HCT116 (cell line): ENCODE results near the gene TBC1D1. TPM values are rescaled to one million over a fixed set of nuclear protein-coding genes. Genes with fewer than 3 reads are reported as not detected.

Experiments used
- ATAC-seq: fragments of 200-7000 bp; cut with Tn5 transposase; 2 replicates; pipeline ENCODE4 v1.9.1; 2020; ENCODE audit warnings: mild to moderate bottlenecking, moderate library complexity
- BruUV-seq: library from RNA; stranded (reverse); fragments of 400-500 nt; replicated peaks from 2 replicates; lab custom pipeline; 2021; lab: Mats Ljungman, UMichigan
- CTCF ChIA-PET: fragments of 300-600 bp; sonication (Branson Sonifier 250); formaldehyde crosslinking; loops from one replicate; lab custom pipeline; 2021; ENCODE audit warnings: antibody characterized with exemption; lab: Charles Lee
- POLR2A ChIA-PET: fragments of 300-600, 350-600 bp; sonication (Branson Sonifier 250); formaldehyde crosslinking; loops from one replicate; lab custom pipeline; 2021; ENCODE audit warnings: antibody characterized with exemption; lab: Charles Lee
- RAD21 ChIA-PET, 2 experiments: fragments of 300-600 bp; sonication (Branson Sonifier 250); formaldehyde crosslinking; loops; one replicate each; lab custom pipeline; 2023; ENCODE audit warnings: low total read pairs in 2 of 2; ENCODE audit not compliant: uncharacterized antibody in 2 of 2, unreplicated experiment in 2 of 2, low non-redundant PET in 1 of 2; lab: Charles Lee
- DNase-seq: peaks from one replicate; pipeline ENCODE4 v3.0.0-alpha.2; 2010; ENCODE audit warnings: low read depth, low spot score
- H2AFZ ChIP-seq: fragments of 200-600 bp; shearing (Covaris generic), sonication (generic); 2 replicates; pipeline ENCODE4 v1.6.1; 2017; ENCODE audit warnings: low read depth, mixed run types, mixed read lengths, antibody characterized with exemption, low read length; ENCODE audit not compliant: poor library complexity, severe bottlenecking
- H3K27ac ChIP-seq: 2 replicates; pipeline ENCODE4 v1.5.1; 2012; ENCODE audit warnings: low read depth, low read length
- H3K27me3 ChIP-seq: fragments of 200-600 bp; sonication (generic); 2 replicates; pipeline ENCODE4 v1.6.1; 2016; ENCODE audit warnings: mixed run types, low read length, mixed read lengths; ENCODE audit not compliant: insufficient read depth
- H3K36me3 ChIP-seq, 2 experiments: fragments of 200-500 bp in 1 of 2; fragments of 200-600 bp in 1 of 2; sonication (Bioruptor generic) in 1 of 2; sonication (generic) in 1 of 2; 2 replicates each; pipeline versions ENCODE4 v1.5.1 to v1.6.1; 2014 to 2016; ENCODE audit warnings: low read length in 2 of 2, inconsistent platforms in 1 of 2, mixed read lengths in 1 of 2, mixed run types in 1 of 2; ENCODE audit not compliant: insufficient read depth in 2 of 2, control insufficient read depth in 1 of 2
- H3K4me1 ChIP-seq, 2 experiments: fragments of 200-600 bp in 1 of 2; sonication (generic) in 1 of 2; 2 replicates each; pipeline versions ENCODE4 v1.5.1 to v1.6.1; 2012 to 2017; ENCODE audit warnings: low read length in 2 of 2, inconsistent platforms in 1 of 2, mild to moderate bottlenecking in 1 of 2, mixed read lengths in 1 of 2, mixed run types in 1 of 2, moderate library complexity in 1 of 2; ENCODE audit not compliant: insufficient read depth in 2 of 2, control insufficient read depth in 1 of 2
- H3K4me2 ChIP-seq: fragments of 200-600 bp; sonication (generic); 2 replicates; pipeline ENCODE4 v1.6.1; 2017; ENCODE audit warnings: mixed run types, low read length, mixed read lengths
- H3K4me3 ChIP-seq, 2 experiments: fragments of 200-600 bp in 1 of 2; sonication (generic) in 1 of 2; replicated peaks in 1 of 2; 2 replicates each; pipeline ENCODE4 v1.5.1; 2011 to 2016; ENCODE audit warnings: low read length in 2 of 2, control low read depth in 1 of 2, low read depth in 1 of 2, mild to moderate bottlenecking in 1 of 2, mixed read lengths in 1 of 2, mixed run types in 1 of 2
- H3K79me2 ChIP-seq: fragments of 200-600 bp; sonication (generic); 2 replicates; pipeline ENCODE4 v1.6.1; 2017; ENCODE audit warnings: mild to moderate bottlenecking, mixed run types, low read length, moderate library complexity, mixed read lengths; ENCODE audit not compliant: insufficient read depth
- H3K9ac ChIP-seq: fragments of 200-600 bp; sonication (generic); 2 replicates; pipeline ENCODE4 v1.6.1; 2016; ENCODE audit warnings: low read length, mixed read lengths
- H3K9me2 ChIP-seq: fragments of 200-600 bp; sonication (generic), shearing (Covaris generic); 2 replicates; pipeline ENCODE4 v1.6.1; 2017; ENCODE audit warnings: mixed run types, mild to moderate bottlenecking, moderate library complexity; ENCODE audit not compliant: insufficient read depth
- H3K9me3 ChIP-seq, 2 experiments: fragments of 200-500 bp in 1 of 2; fragments of 200-600 bp in 1 of 2; sonication (Bioruptor generic) in 1 of 2; sonication (generic) in 1 of 2; 2 replicates each; pipeline ENCODE4 v1.6.1; 2014 to 2017; ENCODE audit warnings: low read length in 2 of 2, mixed read lengths in 2 of 2, inconsistent platforms in 1 of 2, low read depth in 1 of 2, mild to moderate bottlenecking in 1 of 2, mixed run types in 1 of 2, moderate library complexity in 1 of 2; ENCODE audit not compliant: control insufficient read depth in 1 of 2, insufficient read depth in 1 of 2
- H4K20me1 ChIP-seq: fragments of 200-600 bp; sonication (generic), shearing (Covaris generic); 2 replicates; pipeline ENCODE4 v1.6.1; 2017; ENCODE audit warnings: mixed run types, mild to moderate bottlenecking, moderate library complexity; ENCODE audit not compliant: insufficient read depth
- ATF3 ChIP-seq: IDR thresholded peaks from 2 replicates; pipeline ENCODE4 v1.6.1; 2012
- CEBPB ChIP-seq: IDR thresholded peaks from 2 replicates; pipeline ENCODE4 v1.6.1; 2012; ENCODE audit warnings: low read depth
- CTCF ChIP-seq, 3 experiments: fragments of 200-600 bp in 1 of 3; sonication (generic) in 1 of 3; IDR thresholded peaks in 2 of 3; conservative IDR thresholded peaks in 1 of 3; 2 replicates each; pipeline ENCODE4 v1.5.1; 2012 to 2017; ENCODE audit warnings: low read depth in 2 of 3, low read length in 2 of 3, antibody characterized with exemption in 1 of 3, borderline replicate concordance in 1 of 3, control low read depth in 1 of 3, mild to moderate bottlenecking in 1 of 3, mixed read lengths in 1 of 3, mixed run types in 1 of 3, moderate library complexity in 1 of 3; ENCODE audit not compliant: insufficient read depth in 1 of 3
- ELF1 ChIP-seq: IDR thresholded peaks from 2 replicates; pipeline ENCODE4 v1.6.1; 2012; ENCODE audit warnings: low read depth, borderline replicate concordance
- EZH2 ChIP-seq: fragments of 200-600 bp; sonication (generic); IDR thresholded peaks from 2 replicates; pipeline ENCODE4 v1.6.1; 2017; ENCODE audit warnings: antibody characterized with exemption, mixed run types
- FOSL1 ChIP-seq: IDR thresholded peaks from 2 replicates; pipeline ENCODE4 v1.6.1; 2012; ENCODE audit warnings: low read depth
- JUND ChIP-seq: IDR thresholded peaks from 2 replicates; pipeline ENCODE4 v1.6.1; 2012
- MAX ChIP-seq: IDR thresholded peaks from 2 replicates; pipeline ENCODE4 v1.6.1; 2012
- POLR2A ChIP-seq: IDR thresholded peaks from 2 replicates; pipeline ENCODE4 v1.7.0; 2011; ENCODE audit warnings: borderline replicate concordance; ENCODE audit not compliant: insufficient read depth, insufficient read length; ENCODE audit errors: extremely low read depth
- RAD21 ChIP-seq: IDR thresholded peaks from 2 replicates; pipeline ENCODE4 v1.6.1; 2012; ENCODE audit warnings: low read depth, mild to moderate bottlenecking
- REST ChIP-seq: IDR thresholded peaks from 2 replicates; pipeline ENCODE4 v1.6.1; 2012; ENCODE audit warnings: low read depth
- SP1 ChIP-seq: IDR thresholded peaks from 2 replicates; pipeline ENCODE4 v1.6.1; 2012; ENCODE audit warnings: low read depth
- SRF ChIP-seq: IDR thresholded peaks from 2 replicates; pipeline ENCODE4 v1.6.1; 2012; ENCODE audit warnings: low read depth
- ZBTB33 ChIP-seq: IDR thresholded peaks from 2 replicates; pipeline ENCODE4 v1.6.1; 2011; ENCODE audit warnings: mild to moderate bottlenecking, low read length, moderate library complexity; ENCODE audit not compliant: insufficient replicate concordance; ENCODE audit errors: extremely low read depth
- ZFX ChIP-seq: fragments of 450-650 bp; IDR thresholded peaks from 2 replicates; pipeline ENCODE4 v1.6.1; 2017
- intact Hi-C: fragments of 100-400 bp; cut with micrococcal nuclease; formaldehyde crosslinking; loops from 2 replicates; pipeline ENCODE4 v1.10.0; 2022
- total RNA-seq: library from RNA; stranded (reverse); gene quantifications from one replicate; pipeline ENCODE4 v1.2.1, GENCODE V29; 2021; ENCODE audit not compliant: unreplicated experiment

Gene TBC1D1
- total RNA-seq, 1 experiment from 2014 or later = 82.7 TPM

GRCh38 chr4:38099020-38099600 is 208.2 kb downstream of the TBC1D1 start:
- no peaks in the 10 kb centered on the region for H3K27me3 ChIP-seq
- POLR2A ChIA-PET = no interaction called here
- H2AFZ ChIP-seq = no peak overlapping the region
- H3K79me2 ChIP-seq = no peaks in the 10 kb centered on the region
- H3K4me3 ChIP-seq = no peak overlapping the region
- BruUV-seq = no TSS peak
- H3K27ac ChIP-seq = no peak overlapping the region
- CTCF ChIA-PET = no interaction called here
- no peaks in the 10 kb centered on the region for H3K9me3 ChIP-seq
- no peaks in the 10 kb centered on the region for H3K9me2 ChIP-seq
- intact Hi-C loops = no loop called here
- no peak for DNase-seq
- peaks cover 0 to 4% of the 10 kb centered on the region in 2 experiments; a peak in 1 of 4 replicates for H3K36me3 ChIP-seq
- TF ChIP-seq ELF1 (no peak), SP1 (no peak), CEBPB (no peak), EZH2 (no peak), REST (no peak), CTCF (IDR thresholded peaks at IDR 0.05 in 2 of 3, conservative IDR thresholded peaks at IDR 0.05 in 1 of 3; ENCODE audit: borderline replicate concordance in 1 of 3, insufficient read depth in 1 of 3, low read depth in 2 of 3, low read length in 2 of 3) (no peak), ZFX (no peak), MAX (no peak), FOSL1 (no peak), RAD21 (no peak), SRF (no peak), ZBTB33 (no peak), JUND (no peak), POLR2A (no peak), ATF3 (no peak)
- H3K9ac ChIP-seq = no peak overlapping the region
- ATAC-seq = no peak
- RAD21 ChIA-PET = no interaction called here
- H4K20me1 ChIP-seq = no peaks in the 10 kb centered on the region
- no peak overlapping the region for H3K4me2 ChIP-seq
- no peaks in the 10 kb centered on the region for H3K4me1 ChIP-seq
